ENCODE measurements around the gene GCGR.

The GCGR gene

DNA sequence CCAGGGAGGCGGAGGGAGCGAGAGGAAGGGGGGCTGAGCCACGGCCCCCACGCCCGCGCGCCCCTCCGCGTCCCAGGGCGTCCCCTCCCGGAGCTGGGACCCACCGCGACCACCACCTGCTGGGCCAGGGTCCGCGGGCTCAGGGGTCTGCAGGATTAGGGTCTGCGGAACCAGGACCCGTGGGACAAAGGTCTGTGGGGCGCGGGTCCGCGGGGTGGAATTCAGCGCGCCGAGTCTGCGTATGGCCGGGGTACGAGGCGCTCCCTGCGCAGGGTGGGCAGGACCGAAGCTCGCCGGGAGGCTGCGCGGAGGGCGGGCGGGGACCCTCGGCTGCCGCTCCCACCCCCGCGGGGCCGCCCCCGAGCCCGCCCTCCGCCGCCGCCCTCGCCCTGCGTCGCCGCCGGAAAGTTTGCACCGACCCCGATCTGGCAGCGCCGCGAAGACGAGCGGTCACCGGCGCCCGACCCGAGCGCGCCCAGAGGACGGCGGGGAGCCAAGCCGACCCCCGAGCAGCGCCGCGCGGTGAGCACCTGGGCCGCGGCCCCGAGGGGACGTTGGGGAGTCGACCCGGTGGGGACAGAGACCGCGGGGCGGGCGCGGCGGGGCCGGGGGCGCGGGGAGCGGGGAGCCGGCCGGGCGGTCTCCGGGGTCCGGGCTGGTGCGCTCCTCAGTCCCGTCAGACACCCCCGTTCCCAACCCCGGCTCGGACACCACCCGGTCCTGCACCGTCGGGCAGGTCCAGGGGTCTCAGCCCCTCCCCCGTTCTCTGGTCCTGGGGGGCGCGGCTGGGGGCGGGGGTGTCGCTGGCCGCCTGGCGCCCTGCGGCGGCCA lies at the start of gene GCGR:
Gene GCGR (plus strand): TSS at position 423 of the 831 bp plus-strand sequence. CDS start 4,869 bp downstream, outside the sequence.
- no peak for DNase-seq

DNA sequence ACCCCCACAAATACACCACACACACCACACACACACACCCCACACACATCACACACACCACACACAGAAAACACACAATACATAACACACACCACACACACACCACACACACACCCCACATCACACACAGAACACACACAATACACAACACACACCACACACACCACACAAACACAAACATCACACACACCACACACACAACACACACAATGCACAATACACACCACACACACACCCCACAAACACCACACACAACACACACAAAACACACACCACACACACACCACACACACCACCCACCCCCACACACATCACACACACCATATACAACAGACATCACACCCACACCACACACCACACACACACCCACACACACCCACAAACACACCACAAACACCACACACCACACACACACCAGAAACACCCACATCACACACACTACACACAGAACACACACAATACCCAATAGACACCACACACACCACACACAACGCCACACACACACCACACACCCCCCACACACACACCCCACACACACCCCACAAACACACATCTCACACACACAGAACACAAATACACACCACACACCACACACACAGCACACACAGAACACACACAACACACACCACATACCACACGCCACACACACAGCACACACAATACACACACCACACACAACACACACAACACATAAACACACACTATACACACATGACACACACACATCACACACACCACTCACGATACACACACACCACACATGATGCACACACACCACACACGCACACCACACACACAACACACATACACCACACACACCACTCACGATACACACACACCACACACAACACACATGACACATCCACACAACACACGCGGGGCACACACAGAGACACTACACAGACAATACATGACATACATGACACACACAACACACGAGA lies 11.0 kb upstream of the GCGR start:
- no peak for DNase-seq

GRCh38 chr17:81794074-81794476 lies 9.9 kb upstream of the GCGR start:
- DNase-seq, result no peak

DNA sequence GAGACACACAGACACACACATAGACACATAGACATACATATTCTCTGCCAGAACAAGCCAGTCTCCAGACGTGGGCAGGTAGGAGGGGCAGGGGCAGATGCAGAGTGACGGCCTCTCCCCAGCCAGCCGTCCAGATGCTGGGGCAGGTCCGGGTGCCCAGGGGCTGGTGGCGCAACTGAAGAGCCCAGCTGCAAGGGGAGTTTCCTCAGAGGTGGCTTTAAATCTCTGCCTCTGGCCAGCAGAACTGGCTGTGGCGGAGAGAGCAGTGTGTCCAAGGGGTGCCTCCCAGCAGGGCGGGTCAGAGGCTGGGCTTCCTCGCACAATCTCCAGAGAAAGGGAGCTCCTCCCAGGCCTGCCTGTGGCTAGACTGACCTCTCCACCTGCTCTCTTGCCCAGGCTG lies 9.4 kb upstream of the GCGR start:
- DNase-seq, result no peak

DNA sequence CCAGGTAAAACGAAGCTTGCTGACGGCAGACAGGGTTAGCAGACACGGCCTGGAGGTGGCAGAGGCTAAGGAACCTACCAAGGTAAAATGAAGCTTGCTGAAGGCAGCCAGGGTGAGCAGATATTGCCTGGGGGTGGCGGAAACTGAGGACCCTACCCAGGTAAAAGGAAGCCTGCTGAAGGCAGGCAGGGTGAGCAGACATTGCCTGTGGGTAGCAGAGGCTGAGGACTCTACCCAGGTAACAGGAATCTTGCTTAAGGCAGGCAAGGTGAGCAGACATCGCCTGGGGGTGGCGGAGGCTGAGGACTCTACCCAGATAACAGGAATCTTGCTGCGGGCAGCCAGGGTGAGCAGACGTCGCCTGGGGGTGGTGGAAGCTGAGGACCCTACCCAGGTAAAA lies 2.6 kb upstream of the GCGR start:
- no peak for DNase-seq

- no peak for DNase-seq
These were observed 1.7 kb upstream of the GCGR start for GRCh38 chr17:81802048-81802758.

GRCh38 chr17:81802856-81803643 lies 900 bp upstream of the GCGR start:
- DNase-seq, result no peak

- DNase-seq, result no peak
These were observed 829 bp downstream of the GCGR start for GRCh38 chr17:81804559-81805399.

GRCh38 chr17:81805707-81806460 lies 1.9 kb downstream of the GCGR start:
- DNase-seq, result no peak

DNA sequence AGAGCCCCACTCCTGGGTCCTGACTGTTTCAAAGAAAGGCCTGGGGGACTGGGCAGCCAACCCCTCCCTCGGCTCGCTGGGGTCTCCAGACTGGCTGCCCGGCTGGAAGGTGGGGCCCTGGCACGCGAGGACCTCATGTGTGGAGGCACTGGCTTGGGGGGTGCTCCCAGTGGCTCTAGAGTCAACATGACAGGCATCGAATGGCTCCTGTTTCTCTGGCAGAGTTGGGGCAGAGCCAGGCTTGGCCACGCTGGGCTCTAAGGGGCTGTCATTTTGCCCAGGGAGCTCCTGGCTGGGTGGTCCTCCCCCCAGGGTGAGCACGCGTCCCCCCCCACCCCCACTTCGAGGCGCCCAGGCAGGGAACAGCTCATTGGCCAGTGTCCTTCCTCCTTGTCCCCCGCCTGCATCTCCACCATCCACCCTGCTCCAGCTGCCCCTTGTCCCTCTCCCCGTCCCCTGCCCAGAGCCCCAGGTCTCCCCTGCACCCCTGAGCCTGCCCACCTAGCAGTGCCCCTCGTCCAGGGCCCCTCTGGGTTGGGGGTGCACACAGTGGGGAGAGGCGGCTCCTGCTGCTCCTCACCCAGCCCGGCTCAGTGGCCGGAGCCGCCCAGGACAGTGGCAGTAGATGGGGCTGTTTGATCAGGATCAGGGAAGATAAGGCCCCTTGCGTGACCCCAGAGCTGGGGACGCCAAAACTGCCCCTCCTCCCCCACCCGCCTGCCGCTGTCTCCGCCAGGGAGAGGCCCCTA lies 2.7 kb downstream of the GCGR start:
- DNase-seq, result no peak

- no peak for DNase-seq
These were observed 3.3 kb downstream of the GCGR start for GRCh38 chr17:81807210-81807719.

DNA sequence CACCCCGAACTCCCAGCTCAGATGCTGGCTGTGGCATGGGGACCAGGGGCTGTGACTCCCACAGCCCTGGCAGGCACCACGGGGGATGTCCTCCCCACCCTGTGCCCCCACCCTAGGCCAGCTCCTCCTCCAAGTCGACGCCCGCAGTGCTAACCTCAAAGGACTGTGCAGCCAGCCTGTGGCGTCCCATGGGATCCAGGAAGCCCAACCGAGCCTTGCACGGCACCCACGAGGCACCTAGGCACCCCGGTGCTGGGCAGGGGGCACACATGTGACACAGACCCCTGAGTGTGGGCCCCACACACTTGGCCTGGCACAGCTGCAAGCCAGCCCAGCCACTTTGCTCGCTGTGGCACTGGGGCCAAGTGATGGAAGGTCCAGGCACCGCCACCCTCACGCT lies 3.9 kb downstream of the GCGR start:
- no peak for DNase-seq

DNA sequence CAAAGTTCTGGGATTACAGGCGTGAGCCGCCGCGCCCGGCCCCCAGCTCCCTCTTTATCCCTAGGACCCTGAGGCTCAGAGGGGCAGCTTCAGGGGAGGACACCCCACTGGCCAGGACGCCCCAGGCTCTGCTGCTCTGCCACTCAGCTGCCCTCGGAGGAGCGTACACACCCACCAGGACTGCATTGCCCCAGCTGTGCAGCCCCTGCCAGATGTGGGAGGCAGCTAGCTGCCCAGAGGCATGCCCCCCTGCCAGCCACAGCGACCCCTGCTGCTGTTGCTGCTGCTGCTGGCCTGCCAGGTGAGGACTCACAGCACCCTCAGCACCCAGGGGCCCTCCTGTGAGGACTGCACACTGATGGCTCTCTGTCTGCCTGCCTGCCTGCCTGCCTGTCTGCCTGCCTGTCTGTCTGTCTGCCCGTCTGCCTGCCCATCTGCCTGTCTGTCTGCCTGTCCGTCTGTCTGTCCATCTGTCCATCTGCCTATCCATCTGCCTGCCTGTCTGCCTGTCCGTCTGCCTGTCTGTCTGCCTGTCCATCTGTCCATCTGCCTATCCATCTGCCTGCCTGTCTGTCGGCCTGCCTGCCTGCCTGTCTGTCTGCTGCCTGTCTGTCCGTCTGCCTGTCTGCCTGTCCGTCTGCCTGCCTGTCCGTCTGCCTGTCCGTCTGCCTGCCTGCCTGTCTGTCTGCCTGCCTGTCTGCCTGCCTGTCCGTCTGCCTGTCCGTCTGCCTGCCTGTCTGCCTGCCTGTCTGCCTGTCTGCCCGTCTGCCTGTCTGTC lies 5.0 kb downstream of the GCGR start:
- DNase-seq, result no peak

GRCh38 chr17:81809556-81809998 lies 5.6 kb downstream of the GCGR start:
- no peak for DNase-seq

DNA sequence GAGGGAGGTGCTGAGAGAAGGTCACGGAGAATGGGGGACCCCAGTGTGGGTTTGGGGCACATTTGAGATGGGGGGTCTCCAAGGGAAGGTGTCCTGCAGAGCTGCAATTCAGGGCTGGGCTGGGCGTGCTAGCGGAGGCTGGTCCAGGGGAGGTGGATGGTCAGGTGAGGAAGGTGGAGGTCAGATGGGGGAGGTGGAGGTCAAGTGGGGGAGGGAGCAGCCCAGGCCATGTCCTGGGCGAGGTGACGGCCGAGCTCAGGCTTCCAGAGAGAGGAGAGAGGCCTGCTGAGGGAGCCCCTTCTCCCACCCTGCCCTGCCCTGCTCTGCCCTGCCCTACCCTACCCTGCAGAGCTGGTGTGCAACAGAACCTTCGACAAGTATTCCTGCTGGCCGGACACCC lies 6.5 kb downstream of the GCGR start:
- DNase-seq, result no peak

DNA sequence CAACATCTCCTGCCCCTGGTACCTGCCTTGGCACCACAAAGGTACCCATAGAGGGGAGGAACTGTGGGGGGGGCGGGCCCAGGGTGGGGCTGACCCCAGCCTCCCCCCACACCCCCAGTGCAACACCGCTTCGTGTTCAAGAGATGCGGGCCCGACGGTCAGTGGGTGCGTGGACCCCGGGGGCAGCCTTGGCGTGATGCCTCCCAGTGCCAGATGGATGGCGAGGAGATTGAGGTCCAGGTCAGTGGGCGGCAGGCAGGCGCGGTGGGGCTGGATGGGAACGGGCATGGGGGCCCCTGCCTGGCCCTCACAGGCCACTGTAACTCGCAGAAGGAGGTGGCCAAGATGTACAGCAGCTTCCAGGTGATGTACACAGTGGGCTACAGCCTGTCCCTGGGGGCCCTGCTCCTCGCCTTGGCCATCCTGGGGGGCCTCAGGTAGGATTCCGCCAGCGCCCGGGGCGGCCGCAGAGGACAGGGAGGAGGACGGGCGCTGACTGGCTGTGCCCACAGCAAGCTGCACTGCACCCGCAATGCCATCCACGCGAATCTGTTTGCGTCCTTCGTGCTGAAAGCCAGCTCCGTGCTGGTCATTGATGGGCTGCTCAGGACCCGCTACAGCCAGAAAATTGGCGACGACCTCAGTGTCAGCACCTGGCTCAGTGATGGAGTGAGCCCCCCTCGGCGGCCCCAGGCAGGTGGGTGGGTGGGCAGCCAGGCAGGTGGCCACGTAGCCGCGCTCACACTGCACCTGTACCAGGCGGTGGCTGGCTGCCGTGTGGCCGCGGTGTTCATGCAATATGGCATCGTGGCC lies 7.1 kb downstream of the GCGR start:
- DNase-seq, result no peak

DNA sequence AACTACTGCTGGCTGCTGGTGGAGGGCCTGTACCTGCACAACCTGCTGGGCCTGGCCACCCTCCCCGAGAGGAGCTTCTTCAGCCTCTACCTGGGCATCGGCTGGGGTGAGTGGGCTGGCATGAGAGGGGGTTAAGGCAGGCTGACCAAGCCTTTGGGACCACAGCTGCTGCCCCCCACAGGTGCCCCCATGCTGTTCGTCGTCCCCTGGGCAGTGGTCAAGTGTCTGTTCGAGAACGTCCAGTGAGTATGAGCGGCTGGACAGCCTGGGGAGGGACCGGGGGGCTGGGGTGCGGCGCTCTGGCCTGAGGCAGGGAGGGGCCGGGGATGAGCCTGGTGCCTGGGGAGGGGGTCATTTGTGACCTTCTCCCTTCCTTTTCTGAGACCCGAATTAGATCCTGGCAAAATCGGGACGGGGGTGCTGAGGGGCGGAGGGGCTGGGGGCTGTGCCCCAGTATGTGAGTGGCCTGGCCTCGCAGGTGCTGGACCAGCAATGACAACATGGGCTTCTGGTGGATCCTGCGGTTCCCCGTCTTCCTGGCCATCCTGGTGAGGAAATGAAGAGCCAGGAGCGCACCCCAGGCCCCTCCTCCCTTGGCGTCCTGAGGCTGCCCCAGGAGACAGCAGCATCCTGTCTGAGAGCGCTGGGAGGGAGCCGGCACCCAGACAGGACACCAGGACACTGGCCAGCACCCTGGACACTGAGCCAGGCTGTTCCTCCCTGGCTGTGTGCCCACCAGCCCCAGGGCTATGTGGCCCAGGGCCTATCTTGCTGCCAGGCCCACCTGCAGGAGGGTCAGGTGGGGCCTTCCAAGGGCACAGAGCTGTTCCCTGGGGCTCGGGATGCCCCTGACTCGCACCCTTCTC lies 8.0 kb downstream of the GCGR start:
- no peak for DNase-seq
